Large intestine (tissue), 3 donors: ENCODE measurements around the gene WDR48. TPM values are rescaled to one million over a fixed set of nuclear protein-coding genes. Genes with fewer than 3 reads are reported as not detected.

ENCODE experiments used
- DNase-seq, 2 donors: peaks; one replicate each; pipeline versions ENCODE4 v3.0.0 to v3.0.0-alpha.2; 2013
- H3K27ac ChIP-seq: one replicate; pipeline ENCODE4 v1.5.1; 2013; ENCODE audit warnings: low read length
- H3K27me3 ChIP-seq: 2 replicates; pipeline ENCODE4 v1.6.1; 2013; ENCODE audit warnings: low read length; ENCODE audit not compliant: control insufficient read depth, insufficient read depth
- H3K36me3 ChIP-seq: 2 replicates; pipeline ENCODE4 v1.6.1; 2013; ENCODE audit warnings: low read length; ENCODE audit not compliant: control insufficient read depth, insufficient read depth
- H3K4me1 ChIP-seq: one replicate; pipeline ENCODE4 v1.6.1; 2013; ENCODE audit warnings: low read length; ENCODE audit not compliant: control insufficient read depth, insufficient read depth
- H3K4me3 ChIP-seq: one replicate; pipeline ENCODE4 v1.5.1; 2013; ENCODE audit warnings: low read length
- H3K9me3 ChIP-seq: one replicate; pipeline ENCODE4 v1.6.1; 2013; ENCODE audit warnings: mild to moderate bottlenecking, low read depth, low read length, moderate library complexity; ENCODE audit not compliant: control insufficient read depth
- WGBS: methylation state at CpG from one replicate; pipeline ENCODE4 v1.1.5; 2013; ENCODE audit warnings: low lambda C conversion rate; ENCODE audit not compliant: insufficient coverage; 5-methylcytosine and 5-hydroxymethylcytosine counted together
- polyA plus RNA-seq: library from polyadenylated mRNA; unstranded; fragments of 120-200 nt; gene quantifications from one replicate; pipeline ENCODE4 v1.2.1, GENCODE V29; 2013

WDR48 gene
- polyA plus RNA-seq, 1 donor: 40.0 TPM

DNA sequence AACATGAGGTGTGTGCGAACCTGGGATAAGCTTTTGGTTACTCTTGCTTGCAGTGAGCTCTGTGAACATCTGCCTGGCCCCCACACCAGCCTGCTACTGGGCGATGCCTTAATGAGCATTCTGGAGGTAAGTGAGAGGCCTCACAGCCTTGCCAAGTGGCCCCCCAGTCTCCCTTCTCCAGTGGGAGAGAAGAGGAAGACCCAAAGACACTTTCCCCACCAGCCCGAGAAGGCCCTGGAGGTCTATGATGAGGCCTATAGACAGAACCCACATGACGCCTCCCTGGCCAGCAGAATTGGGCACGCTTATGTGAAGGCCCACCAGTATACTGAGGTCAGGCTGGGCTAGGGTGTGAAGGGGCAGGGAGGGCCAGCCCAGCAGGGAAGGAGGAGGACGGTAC is 78.2 kb downstream of the WDR48 start:
- Histone ChIP-seq H3K36me3 (no peaks in the 10 kb centered on the region), H3K4me3 (no peak overlapping the region), H3K27ac (no peak overlapping the region), H3K9me3 (no peaks in the 10 kb centered on the region), H3K4me1 (peaks cover 20% of the 10 kb centered on the region), H3K27me3 (no peaks in the 10 kb centered on the region)
- DNase-seq: no peak
- 100% methylated on average over 1 of the region's 6 CpGs for WGBS

DNA sequence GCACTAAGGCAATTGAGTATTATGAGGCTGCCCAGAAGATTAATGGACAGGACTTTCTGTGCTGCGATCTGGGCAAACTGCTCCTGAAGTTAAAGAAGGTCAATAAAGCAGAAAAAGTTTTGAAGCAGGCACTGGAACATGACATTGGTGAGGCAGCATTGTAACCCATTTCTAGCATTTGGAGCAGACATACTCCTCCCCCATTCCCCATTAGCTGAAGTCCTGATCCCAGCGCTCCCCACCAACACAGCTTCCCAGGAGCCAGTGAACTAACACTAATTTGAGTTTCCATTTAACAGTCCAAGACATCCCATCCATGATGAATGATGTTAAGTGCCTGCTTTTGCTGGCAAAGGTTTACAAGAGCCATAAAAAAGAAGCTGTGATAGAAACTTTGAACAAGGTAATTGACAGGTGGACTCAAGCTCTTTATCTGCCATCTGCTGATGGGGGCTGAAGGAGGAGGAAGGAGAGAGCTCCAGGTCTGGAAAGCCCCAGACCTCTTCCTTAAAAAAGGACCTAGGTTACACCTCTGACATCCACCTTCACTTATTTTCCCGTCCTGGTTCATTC is 79.0 kb downstream of the WDR48 start:
- H3K27ac ChIP-seq: no peak overlapping the region
- WGBS: 40% methylated on average over 1 of the region's 3 CpGs
- peak in 1 of 2 donors; percentile 47 for DNase-seq

GRCh38 chr3:39132096-39133092 is 80.6 kb downstream of the WDR48 start:
- peaks cover 5% of the 10 kb centered on the region for H3K4me1 ChIP-seq
- whole genome bisulfite sequencing: 30% methylated on average over 2 of the region's 11 CpGs
- H3K4me3 ChIP-seq: no peak overlapping the region
- no peaks in the 10 kb centered on the region for H3K9me3 ChIP-seq
- H3K27me3 ChIP-seq: no peaks in the 10 kb centered on the region
- H3K36me3 ChIP-seq: no peaks in the 10 kb centered on the region
- H3K27ac ChIP-seq: no peak overlapping the region
- DNase-seq: no peak

More for the DNA sequence above, 79.0 kb downstream of the WDR48 start:
- no peaks in the 10 kb centered on the region for H3K9me3 ChIP-seq
- H3K36me3 ChIP-seq: no peaks in the 10 kb centered on the region
- H3K27me3 ChIP-seq: no peaks in the 10 kb centered on the region
- peaks cover 12% of the 10 kb centered on the region for H3K4me1 ChIP-seq
- H3K4me3 ChIP-seq: no peak overlapping the region

DNA sequence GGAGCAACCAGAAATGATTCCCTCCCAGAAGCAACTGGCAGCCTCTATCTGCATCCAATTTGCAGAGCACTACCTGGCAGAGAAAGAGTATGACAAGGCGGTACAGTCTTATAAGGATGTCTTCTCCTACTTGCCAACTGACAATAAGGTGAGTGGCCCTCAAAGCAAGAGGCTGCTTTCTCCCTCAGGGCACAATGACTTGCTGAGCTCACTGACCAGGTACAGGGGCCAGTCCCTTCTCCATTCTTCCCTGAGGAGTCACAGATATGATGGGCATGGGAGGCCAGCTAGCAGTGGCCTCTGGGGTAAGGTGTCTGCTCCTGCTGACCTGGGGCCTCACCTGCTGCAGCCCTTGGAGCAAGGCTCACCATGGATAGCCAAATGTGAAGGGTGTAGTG is 81.3 kb downstream of the WDR48 start:
- no peak overlapping the region for H3K4me3 ChIP-seq
- no peaks in the 10 kb centered on the region for H3K9me3 ChIP-seq
- H3K36me3 ChIP-seq: no peaks in the 10 kb centered on the region
- H3K4me1 ChIP-seq: peaks cover 5% of the 10 kb centered on the region
- no CpG with 5 or more reads among the region's 1 CpG for WGBS
- H3K27me3 ChIP-seq: no peaks in the 10 kb centered on the region
- no peak overlapping the region for H3K27ac ChIP-seq
- DNase-seq: no peak

DNA sequence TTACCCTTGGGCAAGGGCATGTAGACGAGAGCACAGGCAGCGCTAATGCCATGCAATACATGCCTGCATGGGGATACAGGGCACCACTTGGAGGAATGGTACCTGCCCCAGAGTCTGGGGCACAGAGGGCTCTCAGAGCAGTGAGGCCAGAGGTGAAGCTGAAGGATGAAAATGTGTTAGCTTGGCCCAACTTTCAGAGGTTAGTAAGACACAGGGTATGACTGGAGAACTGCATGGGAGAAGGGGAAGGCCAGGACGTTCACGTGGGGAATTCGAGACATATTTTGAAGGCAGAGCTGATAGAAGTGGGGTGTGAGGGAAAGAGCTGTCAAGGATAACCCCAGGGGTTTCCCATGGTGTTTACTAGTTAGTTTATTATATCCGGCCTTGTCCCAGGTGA is 82.0 kb downstream of the WDR48 start:
- Histone ChIP-seq H3K4me3 (no peak overlapping the region), H3K27me3 (no peaks in the 10 kb centered on the region), H3K27ac (no peak overlapping the region), H3K4me1 (peaks cover 5% of the 10 kb centered on the region), H3K9me3 (no peaks in the 10 kb centered on the region), H3K36me3 (no peaks in the 10 kb centered on the region)
- DNase-seq: no peak
- WGBS: no CpG with 5 or more reads among the region's 6 CpGs

GRCh38 chr3:39134305-39134704 is 82.5 kb downstream of the WDR48 start:
- Histone ChIP-seq H3K4me3 (no peak overlapping the region), H3K27ac (no peak overlapping the region), H3K9me3 (no peaks in the 10 kb centered on the region), H3K27me3 (no peaks in the 10 kb centered on the region), H3K36me3 (no peaks in the 10 kb centered on the region), H3K4me1 (peaks cover 5% of the 10 kb centered on the region)
- no CpG with 5 or more reads among the region's 7 CpGs for WGBS
- no peak for DNase-seq

DNA sequence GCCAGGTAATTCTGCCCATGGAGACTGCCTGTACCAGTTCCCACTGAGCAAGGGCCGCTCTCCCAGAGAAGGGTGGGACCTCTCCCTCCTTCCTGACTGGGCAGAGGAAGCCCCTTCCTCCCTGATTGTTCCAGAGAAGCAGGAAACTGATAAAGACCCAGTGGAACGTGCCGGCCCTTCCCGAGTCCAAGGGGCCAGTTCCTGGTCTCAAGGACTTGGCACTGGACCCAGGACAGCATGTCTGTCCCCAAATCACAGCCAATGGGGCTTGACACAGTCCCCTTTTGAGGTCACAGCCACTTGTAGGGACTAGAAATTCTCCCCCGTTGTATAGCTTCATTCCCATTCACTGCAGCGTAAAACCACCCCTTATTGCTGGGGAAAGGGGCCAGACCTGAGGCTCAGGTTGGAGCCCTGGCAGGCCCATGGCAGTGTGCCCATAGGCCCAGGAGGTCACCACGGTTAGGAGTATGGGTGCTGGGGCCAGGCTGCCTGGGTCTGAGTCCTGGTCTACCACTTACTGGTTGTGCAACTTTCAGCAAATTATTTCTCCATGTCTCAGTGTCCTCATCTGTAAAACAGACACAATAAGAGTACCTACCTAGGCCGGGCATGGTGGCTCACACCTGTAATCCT is 83.5 kb downstream of the WDR48 start:
- no peaks in the 10 kb centered on the region for H3K9me3 ChIP-seq
- H3K4me1 ChIP-seq: peaks cover 3% of the 10 kb centered on the region
- H3K27ac ChIP-seq: no peak overlapping the region
- WGBS: no CpG with 5 or more reads among the region's 8 CpGs
- no peaks in the 10 kb centered on the region for H3K27me3 ChIP-seq
- peaks cover 1% of the 10 kb centered on the region for H3K36me3 ChIP-seq
- no peak for DNase-seq
- H3K4me3 ChIP-seq: no peak overlapping the region

- Histone ChIP-seq H3K4me1 (peaks cover 12% of the 10 kb centered on the region), H3K36me3 (peaks cover 10% of the 10 kb centered on the region), H3K4me3 (no peak overlapping the region), H3K9me3 (no peaks in the 10 kb centered on the region), H3K27me3 (no peaks in the 10 kb centered on the region), H3K27ac (no peak overlapping the region)
- no peak for DNase-seq
- WGBS: no CpG with 5 or more reads among the region's 21 CpGs
Measured at GRCh38 chr3:39136533-39137434, 85.0 kb downstream of the WDR48 start.

- DNase-seq: no peak
- Histone ChIP-seq H3K9me3 (no peaks in the 10 kb centered on the region), H3K4me3 (no peak overlapping the region), H3K36me3 (peaks cover 17% of the 10 kb centered on the region), H3K4me1 (peaks cover 19% of the 10 kb centered on the region), H3K27ac (no peak overlapping the region), H3K27me3 (no peaks in the 10 kb centered on the region)
- WGBS: 100% methylated on average over 4 of the region's 18 CpGs
Measured at GRCh38 chr3:39137435-39137936, 85.7 kb downstream of the WDR48 start.
